MM.1S (cell line): ENCODE results near the gene TRAK2.

Experiments
- EZH2 ChIP-seq: fragments of 300-600 bp; sonication (generic); optimal IDR thresholded peaks from 2 replicates; pipeline ENCODE3; 2017; ENCODE audit warnings: low read depth, mild to moderate bottlenecking, antibody characterized with exemption, low read length, mixed read lengths
- TF ChIP-seq, protein P1 (sequence below): fragments of 300-600 bp; sonication (generic); IDR thresholded peaks from 2 replicates; pipeline ENCODE4 v1.5.1; 2016; ENCODE audit warnings: antibody characterized with exemption, low read length, mixed read lengths

DNA sequence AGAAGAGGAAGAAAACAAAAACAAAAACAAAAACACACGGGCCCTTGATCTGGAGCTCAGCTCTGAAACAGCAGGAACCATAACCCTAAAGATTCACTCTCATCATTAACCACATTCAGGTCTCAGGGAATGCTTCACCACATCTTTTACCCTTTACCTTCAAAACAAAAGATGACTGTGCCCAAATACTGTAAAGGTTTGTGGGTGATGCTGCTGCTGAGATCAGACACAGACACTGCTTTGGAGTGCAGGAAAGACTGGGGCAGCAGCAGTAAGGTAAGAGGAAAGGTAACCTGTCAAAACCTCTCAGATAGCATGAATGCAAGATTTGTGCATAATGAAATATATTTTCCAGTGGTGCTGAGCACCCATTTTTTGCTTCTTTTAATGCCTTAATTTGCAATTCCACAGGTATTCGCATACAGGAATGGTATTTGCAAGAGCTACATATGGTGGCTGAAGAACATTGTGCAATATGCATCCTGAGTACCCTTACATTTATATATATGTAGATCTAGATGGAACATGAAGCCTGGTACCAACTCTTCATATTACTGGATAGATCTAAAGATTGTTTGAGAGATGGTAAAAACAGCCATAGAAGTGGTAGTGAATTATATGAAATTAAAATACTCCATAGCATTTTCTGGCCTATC, 90.1 kb downstream of the TRAK2 start:
- no peak for TF ChIP-seq EZH2
- TF ChIP-seq, protein P1, sequence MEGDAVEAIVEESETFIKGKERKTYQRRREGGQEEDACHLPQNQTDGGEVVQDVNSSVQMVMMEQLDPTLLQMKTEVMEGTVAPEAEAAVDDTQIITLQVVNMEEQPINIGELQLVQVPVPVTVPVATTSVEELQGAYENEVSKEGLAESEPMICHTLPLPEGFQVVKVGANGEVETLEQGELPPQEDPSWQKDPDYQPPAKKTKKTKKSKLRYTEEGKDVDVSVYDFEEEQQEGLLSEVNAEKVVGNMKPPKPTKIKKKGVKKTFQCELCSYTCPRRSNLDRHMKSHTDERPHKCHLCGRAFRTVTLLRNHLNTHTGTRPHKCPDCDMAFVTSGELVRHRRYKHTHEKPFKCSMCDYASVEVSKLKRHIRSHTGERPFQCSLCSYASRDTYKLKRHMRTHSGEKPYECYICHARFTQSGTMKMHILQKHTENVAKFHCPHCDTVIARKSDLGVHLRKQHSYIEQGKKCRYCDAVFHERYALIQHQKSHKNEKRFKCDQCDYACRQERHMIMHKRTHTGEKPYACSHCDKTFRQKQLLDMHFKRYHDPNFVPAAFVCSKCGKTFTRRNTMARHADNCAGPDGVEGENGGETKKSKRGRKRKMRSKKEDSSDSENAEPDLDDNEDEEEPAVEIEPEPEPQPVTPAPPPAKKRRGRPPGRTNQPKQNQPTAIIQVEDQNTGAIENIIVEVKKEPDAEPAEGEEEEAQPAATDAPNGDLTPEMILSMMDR = no peak
